Large intestine (tissue), 3 donors: ENCODE results near the gene RXFP2. TPM values are rescaled to one million over a fixed set of nuclear protein-coding genes. Genes with fewer than 3 reads are reported as not detected.

ENCODE experiments used
- DNase-seq, 2 donors: peaks; one replicate each; pipeline versions ENCODE4 v3.0.0 to v3.0.0-alpha.2; 2013
- H3K27ac ChIP-seq: one replicate; pipeline ENCODE4 v1.5.1; 2013; ENCODE audit warnings: low read length
- H3K27me3 ChIP-seq: 2 replicates; pipeline ENCODE4 v1.6.1; 2013; ENCODE audit warnings: low read length; ENCODE audit not compliant: control insufficient read depth, insufficient read depth
- H3K36me3 ChIP-seq: 2 replicates; pipeline ENCODE4 v1.6.1; 2013; ENCODE audit warnings: low read length; ENCODE audit not compliant: control insufficient read depth, insufficient read depth
- H3K4me1 ChIP-seq: one replicate; pipeline ENCODE4 v1.6.1; 2013; ENCODE audit warnings: low read length; ENCODE audit not compliant: control insufficient read depth, insufficient read depth
- H3K4me3 ChIP-seq: one replicate; pipeline ENCODE4 v1.5.1; 2013; ENCODE audit warnings: low read length
- H3K9me3 ChIP-seq: one replicate; pipeline ENCODE4 v1.6.1; 2013; ENCODE audit warnings: mild to moderate bottlenecking, low read depth, low read length, moderate library complexity; ENCODE audit not compliant: control insufficient read depth
- WGBS: methylation state at CpG from one replicate; pipeline ENCODE4 v1.1.5; 2013; ENCODE audit warnings: low lambda C conversion rate; ENCODE audit not compliant: insufficient coverage; 5-methylcytosine and 5-hydroxymethylcytosine counted together
- polyA plus RNA-seq: library from polyadenylated mRNA; unstranded; fragments of 120-200 nt; gene quantifications from one replicate; pipeline ENCODE4 v1.2.1, GENCODE V29; 2013

The RXFP2 gene
- polyA plus RNA-seq, 1 donor = not detected

DNA sequence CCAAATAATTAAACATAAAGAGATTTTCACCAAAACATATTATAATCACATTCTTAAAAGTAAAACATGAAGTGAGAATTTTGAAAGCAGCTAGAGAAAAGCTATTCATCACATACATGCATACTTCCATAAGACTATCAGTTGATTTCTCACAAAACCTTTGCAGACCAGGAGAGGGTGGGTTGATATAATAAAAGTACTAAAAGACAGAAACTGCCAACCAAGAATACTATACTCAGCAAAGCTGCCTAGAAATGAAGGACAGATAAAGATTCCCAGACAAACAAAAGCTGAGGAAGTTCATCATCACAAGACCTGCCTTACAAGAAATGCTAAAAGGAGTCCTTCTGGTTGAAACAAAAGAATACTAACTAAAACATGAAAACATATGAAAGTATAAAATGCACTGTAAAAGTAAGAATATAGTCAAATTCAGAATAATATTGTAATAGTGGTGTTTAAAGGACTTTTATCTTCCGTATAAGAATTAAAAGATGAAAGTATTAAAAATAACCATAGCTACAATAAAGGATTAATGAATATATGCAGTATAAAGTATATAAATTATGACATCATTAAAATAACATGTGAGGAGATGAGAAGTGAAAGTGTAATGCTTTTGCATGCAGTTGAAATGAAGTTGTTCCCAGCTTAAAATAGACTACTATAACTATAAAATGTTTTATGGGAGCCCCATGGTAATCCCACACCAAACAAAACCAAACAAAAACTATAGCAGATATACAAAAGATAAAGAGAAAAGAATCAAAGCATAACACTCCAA lies 76.2 kb downstream of the RXFP2 start:
- Histone ChIP-seq H3K27me3 (no peaks in the 10 kb centered on the region), H3K27ac (no peak overlapping the region), H3K4me1 (no peaks in the 10 kb centered on the region), H3K4me3 (no peak overlapping the region), H3K36me3 (no peaks in the 10 kb centered on the region), H3K9me3 (peaks cover 11% of the 10 kb centered on the region)
- WGBS = 75% methylated on average over 1 of the region's 1 CpG
- DNase-seq = no peak

DNA sequence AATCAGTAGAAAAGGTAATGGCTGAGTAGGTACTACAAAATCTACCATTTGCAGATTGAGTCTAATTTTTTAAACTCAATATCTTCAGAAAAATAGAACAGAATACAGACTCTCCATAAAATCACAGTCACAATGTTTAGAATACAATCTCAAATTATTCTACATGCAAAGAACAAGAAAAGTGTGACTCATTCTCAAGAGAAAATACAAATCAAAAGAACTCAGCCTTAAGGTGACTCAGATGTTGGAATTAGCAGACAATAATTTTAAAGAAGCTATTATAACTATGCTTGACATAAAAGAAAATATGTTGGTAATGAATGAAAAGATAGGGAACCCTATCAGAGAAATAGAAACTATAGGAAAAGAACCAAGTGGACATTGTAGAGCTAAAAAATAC lies 78.9 kb downstream of the RXFP2 start:
- Histone ChIP-seq H3K4me3 (no peak overlapping the region), H3K9me3 (peaks cover 8% of the 10 kb centered on the region), H3K27ac (no peak overlapping the region), H3K4me1 (no peaks in the 10 kb centered on the region), H3K27me3 (no peaks in the 10 kb centered on the region), H3K36me3 (no peaks in the 10 kb centered on the region)
- no peak for DNase-seq

DNA sequence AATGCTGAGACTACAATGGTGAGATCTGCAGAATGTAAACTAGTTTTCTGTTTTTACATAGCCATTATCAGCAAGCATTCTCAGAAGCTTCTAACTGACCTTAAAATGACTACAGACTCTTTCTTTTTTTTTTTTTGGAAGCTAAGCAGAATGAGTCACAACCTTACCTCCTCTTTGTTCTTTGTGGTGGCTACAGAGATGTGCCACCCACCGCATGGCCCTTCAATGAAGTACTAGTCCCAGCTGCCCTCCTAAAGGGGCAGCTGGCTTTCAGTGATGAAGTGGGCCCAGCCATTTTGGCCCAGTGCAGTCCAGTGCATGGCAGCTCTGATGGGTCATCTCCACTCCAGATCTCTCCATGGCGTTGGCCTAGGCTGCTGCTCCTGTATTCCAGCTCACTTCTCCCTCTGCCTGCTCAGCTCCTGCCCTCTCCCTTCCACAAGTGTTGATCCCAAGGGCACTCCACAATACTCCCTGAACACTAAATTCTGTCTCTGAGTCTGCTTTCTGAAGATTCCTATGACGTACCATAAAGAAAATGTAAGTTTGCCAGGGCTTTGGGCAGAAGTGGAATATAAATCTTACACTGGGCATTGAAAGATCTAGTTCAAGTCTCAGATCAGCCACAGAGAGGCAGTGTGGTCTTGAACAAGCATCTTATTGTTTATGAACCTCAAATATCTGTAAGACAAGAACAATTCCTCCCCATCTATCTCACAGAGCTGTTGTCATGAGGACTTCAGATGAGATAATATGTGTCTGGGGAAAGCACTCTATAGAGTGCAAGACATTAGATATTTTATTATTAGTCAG lies 85.6 kb downstream of the RXFP2 start:
- Histone ChIP-seq H3K9me3 (no peaks in the 10 kb centered on the region), H3K4me1 (no peaks in the 10 kb centered on the region), H3K27ac (no peak overlapping the region), H3K27me3 (peaks cover 3% of the 10 kb centered on the region), H3K4me3 (no peak overlapping the region), H3K36me3 (no peaks in the 10 kb centered on the region)
- no peak for DNase-seq
- no CpG with 5 or more reads among the region's 3 CpGs for WGBS

DNA sequence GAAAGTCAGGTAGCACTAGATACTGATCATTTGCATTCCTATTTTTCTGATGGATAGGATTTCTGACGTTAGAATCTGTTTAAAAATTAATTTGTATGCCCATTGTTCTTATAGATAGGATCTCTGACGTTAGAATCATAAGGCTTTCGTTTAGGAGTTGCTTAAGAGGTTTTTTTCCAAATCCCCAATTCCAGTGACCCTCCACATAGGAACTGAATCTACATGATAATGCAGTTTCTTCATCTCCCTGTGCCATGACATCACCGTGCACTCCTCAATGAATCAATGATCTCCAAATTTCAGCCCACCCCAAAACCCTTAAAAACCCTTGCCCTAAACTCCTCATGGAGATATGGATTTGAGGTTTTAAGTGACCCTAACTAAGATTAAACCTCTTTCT lies 87.2 kb downstream of the RXFP2 start:
- no peak for DNase-seq
- H3K27me3 ChIP-seq = peaks cover 3% of the 10 kb centered on the region
- no CpG with 5 or more reads among the region's 4 CpGs for WGBS
- H3K4me3 ChIP-seq = no peak overlapping the region
- no peaks in the 10 kb centered on the region for H3K9me3 ChIP-seq
- no peaks in the 10 kb centered on the region for H3K4me1 ChIP-seq
- H3K27ac ChIP-seq = no peak overlapping the region
- H3K36me3 ChIP-seq = no peaks in the 10 kb centered on the region

DNA sequence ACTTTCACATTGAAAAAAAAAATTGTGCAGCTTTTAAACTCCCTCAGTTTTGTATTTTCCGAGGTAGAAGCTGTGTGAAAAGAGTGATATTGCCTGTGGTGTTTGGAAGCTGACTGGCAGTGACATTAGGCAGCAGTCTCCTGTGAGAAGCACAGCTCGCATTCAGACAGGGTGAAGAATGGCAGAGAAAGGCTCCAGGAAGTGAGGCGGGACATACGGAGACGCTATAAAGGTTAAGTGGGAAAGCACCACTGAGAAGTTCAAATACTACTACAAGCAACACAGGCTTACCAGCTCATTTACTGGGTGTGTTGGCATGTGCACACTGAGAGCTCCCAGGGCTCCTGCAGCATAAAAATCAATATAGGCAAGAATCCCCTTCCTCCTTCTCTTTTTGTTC lies 88.4 kb downstream of the RXFP2 start:
- no peak overlapping the region for H3K27ac ChIP-seq
- no peaks in the 10 kb centered on the region for H3K36me3 ChIP-seq
- no peaks in the 10 kb centered on the region for H3K4me1 ChIP-seq
- DNase-seq = no peak
- WGBS = no CpG with 5 or more reads among the region's 5 CpGs
- H3K4me3 ChIP-seq = no peak overlapping the region
- H3K27me3 ChIP-seq = peaks cover 3% of the 10 kb centered on the region
- no peaks in the 10 kb centered on the region for H3K9me3 ChIP-seq

DNA sequence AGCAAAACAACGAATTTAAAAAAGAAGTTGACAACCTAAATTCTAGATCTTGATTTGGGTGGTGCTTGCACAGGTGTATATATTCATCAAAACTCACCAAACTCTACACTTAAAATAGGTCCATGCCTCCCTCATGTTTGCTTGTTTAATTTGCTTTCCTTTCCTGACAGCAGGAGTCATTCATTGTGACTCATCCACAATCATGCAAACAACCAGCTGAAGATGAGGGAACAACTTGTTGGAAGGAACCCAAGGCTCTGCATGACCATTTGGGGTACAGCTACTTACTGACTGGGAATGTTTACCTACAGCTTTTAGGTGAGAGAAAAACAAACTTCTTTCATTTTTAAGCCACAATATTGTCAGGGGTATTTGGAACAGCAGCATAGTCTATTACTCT lies 96.6 kb downstream of the RXFP2 start:
- no peaks in the 10 kb centered on the region for H3K36me3 ChIP-seq
- no peak for DNase-seq
- H3K27me3 ChIP-seq = peaks cover 7% of the 10 kb centered on the region
- no peaks in the 10 kb centered on the region for H3K9me3 ChIP-seq
- no peak overlapping the region for H3K4me3 ChIP-seq
- WGBS = 100% methylated on average over 1 of the region's 1 CpG
- no peaks in the 10 kb centered on the region for H3K4me1 ChIP-seq
- H3K27ac ChIP-seq = no peak overlapping the region

DNA sequence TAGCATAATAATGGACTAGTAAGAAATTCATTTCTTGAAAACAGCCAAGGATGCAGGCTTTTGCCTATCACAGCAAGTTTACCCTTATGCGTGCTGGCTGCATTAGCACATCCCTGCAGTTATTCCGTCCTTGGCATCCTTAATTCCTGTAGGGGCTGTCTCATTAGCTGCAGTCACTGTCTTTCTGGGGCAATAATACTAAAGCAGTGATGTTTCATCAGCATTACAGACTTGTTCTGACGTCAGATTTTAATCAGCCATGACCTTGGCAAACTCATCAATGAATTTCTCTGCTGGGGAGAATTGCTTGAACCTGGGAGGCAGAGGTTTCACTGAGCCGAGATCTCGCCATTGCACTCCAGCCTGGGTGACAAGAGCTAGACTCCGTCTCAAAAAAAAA lies 103.7 kb downstream of the RXFP2 start:
- peaks cover 4% of the 10 kb centered on the region for H3K4me1 ChIP-seq
- peaks cover 49% of the 10 kb centered on the region for H3K27me3 ChIP-seq
- H3K36me3 ChIP-seq = no peaks in the 10 kb centered on the region
- no peak overlapping the region for H3K4me3 ChIP-seq
- WGBS = no CpG with 5 or more reads among the region's 6 CpGs
- DNase-seq = no peak
- H3K27ac ChIP-seq = no peak overlapping the region
- no peaks in the 10 kb centered on the region for H3K9me3 ChIP-seq

DNA sequence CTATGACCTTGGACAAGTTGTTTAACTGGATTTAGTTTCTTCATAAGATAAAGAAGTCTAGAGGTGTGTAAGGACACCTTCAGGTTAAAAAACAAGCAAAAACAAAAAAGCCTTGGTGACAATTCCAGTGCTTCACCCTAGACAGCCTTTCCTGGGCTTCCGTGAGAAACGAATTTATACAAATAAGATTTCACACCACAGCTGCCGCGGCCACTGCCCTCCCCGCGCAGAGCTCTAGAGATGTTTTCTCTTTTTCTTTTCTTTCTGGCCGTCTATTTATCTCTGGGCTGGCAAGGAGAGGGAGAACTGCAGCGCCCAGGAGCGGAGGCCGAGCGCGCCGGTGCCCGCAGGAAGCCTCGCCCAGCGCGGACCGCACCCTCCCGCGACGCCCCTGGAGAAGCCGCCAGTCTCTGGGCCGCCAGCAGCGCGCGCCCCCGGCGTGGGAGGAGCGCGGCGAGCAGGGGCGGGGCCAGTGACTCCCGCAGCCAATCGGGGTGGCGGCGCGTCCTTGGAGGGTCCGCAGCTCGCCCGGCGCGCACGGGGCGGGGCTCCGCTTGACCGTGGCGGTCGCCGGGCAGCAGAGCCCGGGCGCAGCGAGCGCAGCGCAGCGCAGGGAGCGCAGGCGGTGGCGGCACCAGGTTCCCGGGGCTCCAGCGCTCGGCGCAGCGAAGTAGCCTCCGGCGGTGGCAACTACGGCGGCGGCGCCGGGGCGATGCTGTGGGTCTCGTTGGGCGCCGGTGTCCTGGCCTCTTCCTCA lies 107.0 kb downstream of the RXFP2 start:
- H3K36me3 ChIP-seq = no peaks in the 10 kb centered on the region
- peak overlapping the region; percentile 53 for H3K4me3 ChIP-seq
- peak; percentile 79 to 88 for DNase-seq
- H3K9me3 ChIP-seq = no peaks in the 10 kb centered on the region
- H3K27ac ChIP-seq = peak overlapping the region; percentile 6
- H3K4me1 ChIP-seq = peaks cover 4% of the 10 kb centered on the region
- H3K27me3 ChIP-seq = peaks cover 59% of the 10 kb centered on the region
- WGBS = no CpG with 5 or more reads among the region's 74 CpGs

DNA sequence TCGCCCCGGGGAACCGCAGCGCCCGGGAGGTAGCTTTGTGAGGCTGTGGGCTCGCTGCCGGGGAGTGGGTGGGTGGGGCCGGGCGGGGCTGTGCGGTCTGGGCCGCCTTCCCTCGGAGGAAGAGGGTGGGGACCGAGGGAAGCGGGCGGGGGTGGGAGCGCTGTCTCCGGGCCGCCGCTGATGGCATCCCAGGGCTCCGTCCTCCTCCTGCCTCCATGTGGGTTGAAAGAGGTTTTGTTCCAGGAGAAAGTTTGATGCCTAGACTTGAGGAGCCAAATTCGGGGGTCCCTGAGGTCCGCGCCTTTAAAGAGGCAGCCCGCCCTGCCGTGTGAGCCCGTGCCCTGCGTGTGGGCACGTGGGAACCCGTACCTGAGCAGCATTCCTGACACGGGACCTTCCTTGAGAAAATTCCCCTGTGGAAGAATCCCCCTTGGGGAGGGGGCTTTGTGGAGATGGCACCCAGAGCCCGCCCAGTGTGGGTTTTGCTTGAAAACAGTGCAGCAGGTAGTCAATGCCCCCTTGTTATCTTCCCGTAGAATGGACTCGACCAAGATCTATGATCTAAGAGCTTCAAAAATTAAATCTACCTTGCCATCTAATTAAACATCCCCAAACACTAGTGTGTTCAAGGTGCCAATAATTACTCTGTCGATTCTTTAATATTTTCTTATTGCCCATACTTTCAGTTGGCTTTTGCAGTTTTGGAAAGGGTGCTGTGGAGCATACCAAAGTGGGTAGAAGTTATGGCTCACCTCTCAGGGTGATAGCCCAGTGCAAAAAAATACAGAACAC lies 107.8 kb downstream of the RXFP2 start:
- WGBS = 20% methylated on average over 1 of the region's 34 CpGs

DNA sequence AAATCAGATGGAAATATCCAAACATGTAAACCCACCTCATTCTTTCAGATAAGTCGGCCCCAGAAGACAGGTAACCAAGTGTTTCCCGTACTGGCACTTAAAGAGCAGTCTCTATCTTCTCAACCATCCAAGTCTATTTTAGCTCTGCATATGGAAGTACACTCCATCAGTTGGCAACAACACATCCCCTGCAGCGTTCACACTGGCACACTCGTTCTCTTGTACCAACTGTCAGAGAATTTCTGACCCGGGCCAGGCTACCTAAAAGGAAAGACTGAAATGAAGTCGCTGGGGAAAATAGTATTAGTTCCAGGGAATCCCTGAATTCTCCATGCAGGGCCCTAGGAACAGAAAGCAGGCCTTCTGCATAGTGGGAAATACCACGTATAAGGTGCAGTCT lies 109.3 kb downstream of the RXFP2 start:
- Histone ChIP-seq H3K27me3 (peaks cover 53% of the 10 kb centered on the region), H3K27ac (no peak overlapping the region), H3K9me3 (no peaks in the 10 kb centered on the region), H3K4me1 (peaks cover 4% of the 10 kb centered on the region), H3K36me3 (no peaks in the 10 kb centered on the region), H3K4me3 (no peak overlapping the region)
- WGBS = no CpG with 5 or more reads among the region's 7 CpGs
- DNase-seq = no peak

More for the DNA sequence above, 107.8 kb downstream of the RXFP2 start:
- H3K36me3 ChIP-seq = no peaks in the 10 kb centered on the region
- no peaks in the 10 kb centered on the region for H3K9me3 ChIP-seq
- no peak for DNase-seq
- H3K4me1 ChIP-seq = peaks cover 4% of the 10 kb centered on the region
- no peak overlapping the region for H3K27ac ChIP-seq
- H3K27me3 ChIP-seq = peaks cover 62% of the 10 kb centered on the region
- peak overlapping the region; percentile 35 for H3K4me3 ChIP-seq
